HEK293 (cell line): ENCODE results near the gene EDARADD.
A peak's percentile ranks its signal among the peaks of the same experiment; 100 is the strongest.

Experiments used
- BCL6B ChIP-seq: fragments of 450-650 bp; formaldehyde crosslinking; IDR thresholded peaks from 2 replicates; pipeline ENCODE4 v1.5.1; 2017; ENCODE audit warnings: missing biosample characterization, missing genetic modification characterization
- CTCF ChIP-seq: fragments of 450-650 bp; formaldehyde crosslinking; IDR thresholded peaks from 2 replicates; pipeline ENCODE4 v1.5.1; 2016; ENCODE audit warnings: missing biosample characterization, missing genetic modification characterization
- GLIS2 ChIP-seq: fragments of 450-650 bp; formaldehyde crosslinking; IDR thresholded peaks from 2 replicates; pipeline ENCODE4 v1.5.1; 2016; ENCODE audit warnings: missing biosample characterization, missing genetic modification characterization
- HOXC10 ChIP-seq: sonication (generic); formaldehyde crosslinking; IDR thresholded peaks from 2 replicates; pipeline ENCODE4 v1.8.1; 2023; ENCODE audit warnings: mild to moderate bottlenecking, missing genetic modification reagents
- KLF10 ChIP-seq: fragments of 450-650 bp; IDR thresholded peaks from 2 replicates; pipeline ENCODE4 v1.5.1; 2018; ENCODE audit warnings: missing biosample characterization, mild to moderate bottlenecking, missing genetic modification characterization
- KLF17 ChIP-seq: fragments of 450-650 bp; formaldehyde crosslinking; IDR thresholded peaks from 2 replicates; pipeline ENCODE4 v1.5.1; 2016; ENCODE audit warnings: missing biosample characterization, missing genetic modification characterization
- KLF8 ChIP-seq: fragments of 450-650 bp; formaldehyde crosslinking; IDR thresholded peaks from 2 replicates; pipeline ENCODE4 v1.5.1; 2016; ENCODE audit warnings: missing biosample characterization, missing genetic modification characterization
- MEIS1 ChIP-seq: sonication (generic); formaldehyde crosslinking; IDR thresholded peaks from 2 replicates; pipeline ENCODE4 v1.8.1; 2022; ENCODE audit warnings: missing genetic modification reagents, mild to moderate bottlenecking, borderline replicate concordance
- MZF1 ChIP-seq: fragments of 450-650 bp; formaldehyde crosslinking; IDR thresholded peaks from 2 replicates; pipeline ENCODE4 v1.5.1; 2017; ENCODE audit warnings: missing biosample characterization, missing genetic modification characterization, borderline replicate concordance
- TCF7L2 ChIP-seq: IDR thresholded peaks from 2 replicates; pipeline ENCODE4 v1.6.1; 2011; ENCODE audit warnings: low read depth, mild to moderate bottlenecking, inconsistent platforms, low read length, moderate library complexity, borderline replicate concordance
- ZBTB11 ChIP-seq: fragments of 450-650 bp; formaldehyde crosslinking; conservative IDR thresholded peaks from 2 replicates; pipeline ENCODE4 v1.5.1; 2016; ENCODE audit warnings: low read depth, missing biosample characterization, missing genetic modification characterization
- ZBTB21 ChIP-seq: fragments of 450-650 bp; formaldehyde crosslinking; IDR thresholded peaks from 2 replicates; pipeline ENCODE4 v1.5.1; 2017; ENCODE audit warnings: missing biosample characterization, missing genetic modification characterization
- ZNF138 ChIP-seq: fragments of 450-650 bp; formaldehyde crosslinking; IDR thresholded peaks from 2 replicates; pipeline ENCODE4 v1.5.1; 2016; ENCODE audit warnings: missing biosample characterization, missing genetic modification characterization, borderline replicate concordance
- ZNF140 ChIP-seq: fragments of 450-650 bp; formaldehyde crosslinking; IDR thresholded peaks from 2 replicates; pipeline ENCODE4 v1.5.1; 2016; ENCODE audit warnings: missing biosample characterization, missing genetic modification characterization
- ZNF148 ChIP-seq: fragments of 450-650 bp; formaldehyde crosslinking; IDR thresholded peaks from 2 replicates; pipeline ENCODE4 v1.5.0; 2017; ENCODE audit warnings: missing biosample characterization, missing genetic modification characterization, borderline replicate concordance
- ZNF169 ChIP-seq: fragments of 450-650 bp; formaldehyde crosslinking; IDR thresholded peaks from 2 replicates; pipeline ENCODE4 v1.5.1; 2016; ENCODE audit warnings: missing biosample characterization, missing genetic modification characterization
- ZNF239 ChIP-seq: fragments of 450-650 bp; formaldehyde crosslinking; IDR thresholded peaks from 2 replicates; pipeline ENCODE4 v1.5.1; 2016; ENCODE audit warnings: missing biosample characterization, missing genetic modification characterization
- ZNF280D ChIP-seq: fragments of 450-650 bp; formaldehyde crosslinking; IDR thresholded peaks from 2 replicates; pipeline ENCODE4 v1.5.1; 2016; ENCODE audit warnings: missing biosample characterization, missing genetic modification characterization
- ZNF391 ChIP-seq: fragments of 450-650 bp; formaldehyde crosslinking; IDR thresholded peaks from 2 replicates; pipeline ENCODE4 v1.5.1; 2016; ENCODE audit warnings: low read depth, missing biosample characterization, missing genetic modification characterization, borderline replicate concordance
- ZNF580 ChIP-seq: fragments of 450-650 bp; formaldehyde crosslinking; IDR thresholded peaks from 2 replicates; pipeline ENCODE4 v1.5.1; 2016; ENCODE audit warnings: missing biosample characterization, missing genetic modification characterization
- ZNF610 ChIP-seq: fragments of 450-650 bp; formaldehyde crosslinking; IDR thresholded peaks from 2 replicates; pipeline ENCODE4 v1.5.1; 2016; ENCODE audit warnings: missing biosample characterization, missing genetic modification characterization, borderline replicate concordance
- ZNF707 ChIP-seq: fragments of 450-650 bp; formaldehyde crosslinking; IDR thresholded peaks from 2 replicates; pipeline ENCODE4 v1.5.1; 2016; ENCODE audit warnings: missing biosample characterization, missing genetic modification characterization
- ZNF776 ChIP-seq: fragments of 450-650 bp; formaldehyde crosslinking; IDR thresholded peaks from 2 replicates; pipeline ENCODE4 v1.5.0; 2017; ENCODE audit warnings: missing biosample characterization, missing genetic modification characterization, borderline replicate concordance
- ZNF785 ChIP-seq: fragments of 450-650 bp; formaldehyde crosslinking; IDR thresholded peaks from 2 replicates; pipeline ENCODE4 v1.5.1; 2016; ENCODE audit warnings: missing biosample characterization, missing genetic modification characterization
- ZNF791 ChIP-seq: fragments of 450-650 bp; formaldehyde crosslinking; IDR thresholded peaks from 2 replicates; pipeline ENCODE4 v1.5.1; 2016; ENCODE audit warnings: missing biosample characterization, missing genetic modification characterization
- ZNF837 ChIP-seq: fragments of 450-650 bp; formaldehyde crosslinking; IDR thresholded peaks from 2 replicates; pipeline ENCODE4 v1.5.1; 2016; ENCODE audit warnings: missing biosample characterization, missing genetic modification characterization
- ZNF843 ChIP-seq: fragments of 450-650 bp; formaldehyde crosslinking; IDR thresholded peaks from 2 replicates; pipeline ENCODE4 v1.5.1; 2016; ENCODE audit warnings: missing biosample characterization, missing genetic modification characterization

Gene EDARADD

GRCh38 chr1:236480758-236481436, 86.8 kb downstream of the EDARADD start (continued):
- TF ChIP-seq ZBTB21 (tag by site-specific recombination) (no peak), ZNF610 (tag by site-specific recombination) (no peak), ZNF580 (no peak), ZNF169 (no peak), ZNF391 (tag by site-specific recombination) (no peak), ZNF837 (tag by site-specific recombination) (no peak), ZNF776 (tag by site-specific recombination) (no peak), ZNF138 (tag by site-specific recombination) (no peak), ZNF239 (tag by site-specific recombination) (no peak), KLF17 (no peak), TCF7L2 (peak; percentile 98), ZNF843 (0 out of 2 replicates have a peak, but pooled peaks have one; percentile 33), HOXC10 (no peak), GLIS2 (tag by site-specific recombination) (no peak), KLF8 (no peak), ZNF280D (tag by site-specific recombination) (no peak), CTCF (tag by site-specific recombination) (no peak), MEIS1 (CRISPR knock-in tag) (no peak), BCL6B (tag by site-specific recombination) (no peak), ZNF140 (tag by site-specific recombination) (no peak), ZNF785 (tag by site-specific recombination) (no peak), ZNF148 (no peak), MZF1 (no peak), KLF10 (tag by site-specific recombination) (peak; percentile 52; the same call in 1 of the 2 replicates), ZNF707 (no peak), ZBTB11 (tag by site-specific recombination) (no peak), ZNF791 (tag by site-specific recombination) (no peak)
